Stomach smooth muscle (tissue), 2 donors: Measurements from ENCODE around the gene IGSF21.

Experiments
- H3K27ac ChIP-seq: one replicate; pipeline ENCODE4 v1.7.0; 2013; ENCODE audit warnings: mild to moderate bottlenecking, low read length, inconsistent platforms
- H3K27me3 ChIP-seq, 2 donors: one replicate each; pipeline ENCODE4 v1.7.0; 2013; ENCODE audit warnings: low read length in 2 of 2; ENCODE audit not compliant: insufficient read depth in 2 of 2, control insufficient read depth in 1 of 2
- H3K36me3 ChIP-seq, 2 donors: one replicate each; pipeline ENCODE4 v1.7.0; 2013; ENCODE audit warnings: low read length in 2 of 2; ENCODE audit not compliant: control insufficient read depth in 2 of 2, insufficient read depth in 2 of 2
- H3K4me1 ChIP-seq: one replicate; pipeline ENCODE4 v1.7.0; 2013; ENCODE audit warnings: low read length; ENCODE audit not compliant: control insufficient read depth, insufficient read depth
- H3K4me3 ChIP-seq, 2 donors: one replicate each; pipeline ENCODE4 v1.7.0; 2013; ENCODE audit warnings: low read length in 2 of 2
- H3K9ac ChIP-seq, 2 donors: one replicate each; pipeline ENCODE4 v1.7.0; 2013; ENCODE audit warnings: low read length in 2 of 2, mild to moderate bottlenecking in 1 of 2
- H3K9me3 ChIP-seq, 2 donors: one replicate each; pipeline ENCODE4 v1.7.0; 2013; ENCODE audit warnings: low read length in 2 of 2; ENCODE audit not compliant: control insufficient read depth in 2 of 2
- donor health status: healthy.
- donor health status: Pancreatic carcinoma.

The IGSF21 gene

GRCh38 chr1:18329469-18330253 lies 222.1 kb downstream of the IGSF21 start:
- no peaks in the 10 kb centered on the region for H3K36me3 ChIP-seq
- H3K4me3 ChIP-seq, result no peak overlapping the region
- peaks cover 3% of the 10 kb centered on the region for H3K4me1 ChIP-seq
- H3K27ac ChIP-seq, result no peak overlapping the region
- H3K27me3 ChIP-seq, result peaks cover 0 to 6% of the 10 kb centered on the region in 2 donors
- peaks cover 0 to 5% of the 10 kb centered on the region in 2 donors for H3K9me3 ChIP-seq
- no peak overlapping the region for H3K9ac ChIP-seq

GRCh38 chr1:18332576-18332975 lies 225.0 kb downstream of the IGSF21 start:
- Histone ChIP-seq H3K9me3 (peaks cover 0 to 5% of the 10 kb centered on the region in 2 donors), H3K36me3 (no peaks in the 10 kb centered on the region), H3K9ac (no peak overlapping the region), H3K4me3 (no peak overlapping the region), H3K27me3 (peaks cover 0 to 10% of the 10 kb centered on the region in 2 donors), H3K27ac (no peak overlapping the region), H3K4me1 (no peaks in the 10 kb centered on the region)

GRCh38 chr1:18333220-18333619 lies 225.6 kb downstream of the IGSF21 start:
- Histone ChIP-seq H3K4me1 (no peaks in the 10 kb centered on the region), H3K36me3 (no peaks in the 10 kb centered on the region), H3K9me3 (peaks cover 0 to 5% of the 10 kb centered on the region in 2 donors), H3K27ac (no peak overlapping the region), H3K4me3 (no peak overlapping the region), H3K9ac (no peak overlapping the region), H3K27me3 (peaks cover 0 to 10% of the 10 kb centered on the region in 2 donors)

- H3K27me3 ChIP-seq, result peaks cover 0 to 12% of the 10 kb centered on the region in 2 donors
Measured at GRCh38 chr1:18336801-18337200, 229.2 kb downstream of the IGSF21 start.

GRCh38 chr1:18337757-18338156 lies 230.2 kb downstream of the IGSF21 start:
- Histone ChIP-seq H3K27me3 (peaks cover 0 to 10% of the 10 kb centered on the region in 2 donors), H3K36me3 (no peaks in the 10 kb centered on the region), H3K9ac (no peak overlapping the region), H3K4me1 (no peaks in the 10 kb centered on the region), H3K27ac (no peak overlapping the region), H3K4me3 (no peak overlapping the region), H3K9me3 (no peaks in the 10 kb centered on the region)

More at GRCh38 chr1:18336801-18337200, 229.2 kb downstream of the IGSF21 start:
- H3K9ac ChIP-seq, result no peak overlapping the region
- H3K9me3 ChIP-seq, result peaks cover 0 to 2% of the 10 kb centered on the region in 2 donors
- no peaks in the 10 kb centered on the region for H3K36me3 ChIP-seq
- no peaks in the 10 kb centered on the region for H3K4me1 ChIP-seq
- no peak overlapping the region for H3K27ac ChIP-seq
- no peak overlapping the region for H3K4me3 ChIP-seq

DNA sequence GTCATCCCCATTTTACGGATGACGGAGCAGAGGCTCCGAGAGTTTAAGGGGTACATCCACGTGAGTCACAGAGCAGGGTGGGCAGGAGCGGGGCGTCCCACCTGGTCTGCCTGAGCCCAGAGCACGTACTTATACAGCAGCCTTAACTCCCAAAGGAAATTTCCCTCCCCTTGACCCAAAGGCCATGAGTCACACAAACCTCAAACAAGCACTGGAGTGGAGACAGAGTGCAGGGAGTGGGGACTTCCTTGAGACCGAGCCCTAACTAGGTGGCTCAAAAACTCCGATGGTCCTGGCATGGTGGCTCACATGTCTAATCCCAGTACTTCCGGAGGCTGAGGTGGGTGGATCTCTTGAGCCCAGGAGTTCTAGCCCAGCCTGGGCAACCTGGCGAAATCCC lies 231.6 kb downstream of the IGSF21 start:
- no peak overlapping the region for H3K4me3 ChIP-seq
- H3K9me3 ChIP-seq, result no peaks in the 10 kb centered on the region
- peaks cover 0 to 15% of the 10 kb centered on the region in 2 donors for H3K27me3 ChIP-seq
- H3K27ac ChIP-seq, result no peak overlapping the region
- H3K9ac ChIP-seq, result no peak overlapping the region
- no peaks in the 10 kb centered on the region for H3K4me1 ChIP-seq
- H3K36me3 ChIP-seq, result no peaks in the 10 kb centered on the region

GRCh38 chr1:18340158-18340764 lies 232.7 kb downstream of the IGSF21 start:
- no peaks in the 10 kb centered on the region for H3K4me1 ChIP-seq
- H3K27me3 ChIP-seq, result peaks cover 0 to 18% of the 10 kb centered on the region in 2 donors
- no peak overlapping the region for H3K27ac ChIP-seq
- no peak overlapping the region for H3K4me3 ChIP-seq
- H3K9me3 ChIP-seq, result no peaks in the 10 kb centered on the region
- no peaks in the 10 kb centered on the region for H3K36me3 ChIP-seq
- no peak overlapping the region for H3K9ac ChIP-seq

- H3K4me3 ChIP-seq, result no peak overlapping the region
- H3K36me3 ChIP-seq, result no peaks in the 10 kb centered on the region
- H3K27ac ChIP-seq, result no peak overlapping the region
- H3K9ac ChIP-seq, result no peak overlapping the region
- no peaks in the 10 kb centered on the region for H3K4me1 ChIP-seq
- peaks cover 0 to 20% of the 10 kb centered on the region in 2 donors for H3K27me3 ChIP-seq
- H3K9me3 ChIP-seq, result no peaks in the 10 kb centered on the region
Measured at GRCh38 chr1:18340787-18341186, 233.2 kb downstream of the IGSF21 start.

DNA sequence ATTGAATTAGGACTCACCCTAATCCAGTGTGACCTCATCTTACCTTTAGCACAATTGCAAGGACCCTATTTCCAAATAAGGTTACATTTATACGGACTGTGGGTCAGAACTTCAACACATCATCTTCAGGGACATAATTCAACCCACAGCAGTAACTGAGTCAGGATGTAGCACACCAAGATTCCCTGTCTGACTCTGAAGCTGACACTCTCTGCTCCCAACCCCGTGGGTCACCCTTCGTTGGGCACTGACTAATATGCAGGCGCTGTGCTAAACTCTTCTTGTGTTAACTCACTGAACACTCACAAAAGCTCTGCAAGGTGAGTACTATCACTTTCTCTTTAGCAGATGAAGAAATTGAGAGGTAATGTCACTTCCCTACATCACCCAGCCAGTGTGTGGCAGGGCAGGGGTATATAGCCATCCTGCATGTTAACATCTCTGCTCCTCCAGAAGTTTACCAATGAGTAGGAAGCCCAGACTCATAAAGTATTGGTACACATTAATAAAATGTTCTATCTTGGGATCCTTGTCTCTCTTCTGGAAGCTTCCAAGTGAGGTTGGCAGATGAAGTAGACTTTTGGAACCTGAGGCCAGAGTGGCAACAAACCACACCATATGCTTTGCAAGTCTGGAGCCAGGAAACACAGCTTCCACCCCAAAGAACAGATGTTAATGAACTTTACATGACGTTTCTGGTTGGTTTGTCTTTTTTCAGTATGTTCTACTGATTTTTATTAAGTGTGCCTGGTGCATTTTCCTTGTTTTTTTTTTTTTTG lies 233.9 kb downstream of the IGSF21 start:
- Histone ChIP-seq H3K27ac (no peak overlapping the region), H3K9ac (no peak overlapping the region), H3K27me3 (peaks cover 0 to 21% of the 10 kb centered on the region in 2 donors), H3K4me1 (no peaks in the 10 kb centered on the region), H3K36me3 (no peaks in the 10 kb centered on the region), H3K9me3 (no peaks in the 10 kb centered on the region), H3K4me3 (no peak overlapping the region)

- Histone ChIP-seq H3K9ac (no peak overlapping the region), H3K4me3 (no peak overlapping the region), H3K9me3 (no peaks in the 10 kb centered on the region), H3K4me1 (no peaks in the 10 kb centered on the region), H3K27me3 (peaks cover 0 to 18% of the 10 kb centered on the region in 2 donors), H3K36me3 (no peaks in the 10 kb centered on the region), H3K27ac (no peak overlapping the region)
Measured at GRCh38 chr1:18342744-18343143, 235.1 kb downstream of the IGSF21 start.
